Panc1 (cell line): Measurements from ENCODE around the gene EIF6. TPM values are rescaled to one million over a fixed set of nuclear protein-coding genes. Genes with fewer than 3 reads are reported as not detected.

Experiments used
- ATAC-seq: fragments of 200-7000 bp; cut with Tn5 transposase; 2 replicates; pipeline ENCODE4 v1.9.1; 2020; ENCODE audit warnings: mild to moderate bottlenecking, moderate library complexity
- BruUV-seq: library from RNA; stranded (reverse); fragments of 400-500 nt; replicated peaks from 2 replicates; lab custom pipeline; 2021; lab: Mats Ljungman, UMichigan
- CTCF ChIA-PET: fragments of 300-600 bp; sonication (Branson Sonifier 250); formaldehyde crosslinking; loops from one replicate; lab custom pipeline; 2022; ENCODE audit warnings: antibody characterized with exemption; lab: Charles Lee
- POLR2A ChIA-PET: fragments of 300-600 bp; sonication (Branson Sonifier 250); formaldehyde crosslinking; loops from one replicate; lab custom pipeline; 2022; ENCODE audit warnings: antibody characterized with exemption; lab: Charles Lee
- DNase-seq: peaks from one replicate; pipeline ENCODE4 v3.0.0-alpha.2; 2010; ENCODE audit warnings: low read depth, low spot score
- H3K27ac ChIP-seq: 2 replicates; pipeline ENCODE4 v1.5.1; 2011; ENCODE audit warnings: mild to moderate bottlenecking, low read length, inconsistent platforms
- H3K27me3 ChIP-seq: fragments of 200-500 bp; sonication (Bioruptor generic); 2 replicates; pipeline ENCODE4 v1.6.0; 2014; ENCODE audit warnings: low read length, inconsistent platforms; ENCODE audit not compliant: control insufficient read depth, insufficient read depth
- H3K36me3 ChIP-seq: fragments of 200-500 bp; sonication (Bioruptor generic); 2 replicates; pipeline ENCODE4 v1.5.1; 2014; ENCODE audit warnings: inconsistent platforms, mild to moderate bottlenecking, low read length, moderate library complexity; ENCODE audit not compliant: control insufficient read depth, insufficient read depth
- H3K4me1 ChIP-seq: 2 replicates; pipeline ENCODE4 v1.5.1; 2011; ENCODE audit warnings: inconsistent platforms, mild to moderate bottlenecking, low read length, moderate library complexity; ENCODE audit not compliant: control insufficient read depth, insufficient read depth
- H3K4me3 ChIP-seq, 2 experiments: 2 replicates each; pipeline ENCODE4 v1.5.1; 2011 to 2012; ENCODE audit warnings: low read depth in 2 of 2, low read length in 2 of 2, mild to moderate bottlenecking in 2 of 2, inconsistent platforms in 1 of 2, moderate library complexity in 1 of 2
- H3K9me3 ChIP-seq: fragments of 200-500 bp; sonication (Bioruptor generic); 2 replicates; pipeline ENCODE4 v1.5.1; 2014; ENCODE audit warnings: low read depth, mild to moderate bottlenecking, inconsistent platforms, low read length, moderate library complexity; ENCODE audit not compliant: control insufficient read depth, insufficient read depth
- POLR2AphosphoS5 ChIP-seq: IDR thresholded peaks from 2 replicates; pipeline ENCODE4 v1.6.1; 2012; ENCODE audit warnings: mild to moderate bottlenecking, low read depth, low read length, moderate library complexity
- SIN3A ChIP-seq: IDR thresholded peaks from 2 replicates; pipeline ENCODE4 v1.6.1; 2012; ENCODE audit warnings: low read depth, mild to moderate bottlenecking, low read length, moderate library complexity, borderline replicate concordance; ENCODE audit not compliant: insufficient read depth
- TCF7L2 ChIP-seq: IDR thresholded peaks from 2 replicates; pipeline ENCODE4 v1.6.1; 2011; ENCODE audit warnings: mild to moderate bottlenecking, low read depth, low read length, inconsistent platforms
- in situ Hi-C: cut with HindIII; loops from 2 replicates; pipeline ENCODE4 v1.10.0; 2016; ENCODE audit warnings: low sequenced_read_pairs, low pct_unique_long_range_greater_than_20kb
- intact Hi-C: fragments of 100-400 bp; cut with micrococcal nuclease; formaldehyde crosslinking; loops from one replicate; pipeline ENCODE4 v1.10.0; 2022; ENCODE audit not compliant: unreplicated experiment
- total RNA-seq: library from RNA; stranded (reverse); gene quantifications from one replicate; pipeline ENCODE4 v1.2.1, GENCODE V29; 2021; ENCODE audit not compliant: unreplicated experiment
- TF ChIP-seq, protein P1 (sequence below), 2 experiments: IDR thresholded peaks; 2 replicates each; pipeline ENCODE4 v1.6.1; 2011 to 2012; ENCODE audit warnings: low read depth in 2 of 2, control low read depth in 1 of 2, low read length in 1 of 2, mild to moderate bottlenecking in 1 of 2, moderate library complexity in 1 of 2; ENCODE audit not compliant: insufficient read depth in 1 of 2
- TF ChIP-seq, protein P2 (sequence below): fragments of 450-650 bp; IDR thresholded peaks from 2 replicates; pipeline ENCODE4 v1.5.1; 2017; ENCODE audit warnings: mild to moderate bottlenecking

EIF6 gene
- total RNA-seq, 1 experiment from 2014 or later, result 258 TPM

GRCh38 chr20:35235881-35236280 lies 48.7 kb downstream of the EIF6 start:
- Histone ChIP-seq H3K27ac (no peak overlapping the region), H3K9me3 (no peaks in the 10 kb centered on the region), H3K4me3 (no peak overlapping the region), H3K36me3 (no peaks in the 10 kb centered on the region), H3K27me3 (no peaks in the 10 kb centered on the region), H3K4me1 (no peaks in the 10 kb centered on the region)
- ChIA-PET POLR2A (no interaction called here), CTCF (no interaction called here)
- no TSS peak for BruUV-seq
- intact Hi-C loops (no loop called here), in situ Hi-C loops (no loop called here)
- TF ChIP-seq, protein P1, sequence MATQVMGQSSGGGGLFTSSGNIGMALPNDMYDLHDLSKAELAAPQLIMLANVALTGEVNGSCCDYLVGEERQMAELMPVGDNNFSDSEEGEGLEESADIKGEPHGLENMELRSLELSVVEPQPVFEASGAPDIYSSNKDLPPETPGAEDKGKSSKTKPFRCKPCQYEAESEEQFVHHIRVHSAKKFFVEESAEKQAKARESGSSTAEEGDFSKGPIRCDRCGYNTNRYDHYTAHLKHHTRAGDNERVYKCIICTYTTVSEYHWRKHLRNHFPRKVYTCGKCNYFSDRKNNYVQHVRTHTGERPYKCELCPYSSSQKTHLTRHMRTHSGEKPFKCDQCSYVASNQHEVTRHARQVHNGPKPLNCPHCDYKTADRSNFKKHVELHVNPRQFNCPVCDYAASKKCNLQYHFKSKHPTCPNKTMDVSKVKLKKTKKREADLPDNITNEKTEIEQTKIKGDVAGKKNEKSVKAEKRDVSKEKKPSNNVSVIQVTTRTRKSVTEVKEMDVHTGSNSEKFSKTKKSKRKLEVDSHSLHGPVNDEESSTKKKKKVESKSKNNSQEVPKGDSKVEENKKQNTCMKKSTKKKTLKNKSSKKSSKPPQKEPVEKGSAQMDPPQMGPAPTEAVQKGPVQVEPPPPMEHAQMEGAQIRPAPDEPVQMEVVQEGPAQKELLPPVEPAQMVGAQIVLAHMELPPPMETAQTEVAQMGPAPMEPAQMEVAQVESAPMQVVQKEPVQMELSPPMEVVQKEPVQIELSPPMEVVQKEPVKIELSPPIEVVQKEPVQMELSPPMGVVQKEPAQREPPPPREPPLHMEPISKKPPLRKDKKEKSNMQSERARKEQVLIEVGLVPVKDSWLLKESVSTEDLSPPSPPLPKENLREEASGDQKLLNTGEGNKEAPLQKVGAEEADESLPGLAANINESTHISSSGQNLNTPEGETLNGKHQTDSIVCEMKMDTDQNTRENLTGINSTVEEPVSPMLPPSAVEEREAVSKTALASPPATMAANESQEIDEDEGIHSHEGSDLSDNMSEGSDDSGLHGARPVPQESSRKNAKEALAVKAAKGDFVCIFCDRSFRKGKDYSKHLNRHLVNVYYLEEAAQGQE (IDR thresholded peaks at IDR 0.05; ENCODE audit: insufficient read depth in 1 of 2, low read depth in 2 of 2, low read length in 1 of 2), result no peak
- TF ChIP-seq POLR2AphosphoS5, result no peak
- TF ChIP-seq SIN3A, result no peak
- no peak for TF ChIP-seq TCF7L2
- no peak for ATAC-seq
- DNase-seq, result no peak

- no peak overlapping the region for H3K27ac ChIP-seq
- BruUV-seq, result no TSS peak
- in situ Hi-C loops, result no loop called here
Observed at GRCh38 chr20:35232575-35232974, 52.0 kb downstream of the EIF6 start.

More at GRCh38 chr20:35232575-35232974, 52.0 kb downstream of the EIF6 start:
- ChIA-PET CTCF (no interaction called here), POLR2A (no interaction called here)
- no peak for ATAC-seq
- H3K4me1 ChIP-seq, result no peaks in the 10 kb centered on the region
- DNase-seq, result no peak
- no peaks in the 10 kb centered on the region for H3K9me3 ChIP-seq
- no peak overlapping the region for H3K4me3 ChIP-seq
- H3K27me3 ChIP-seq, result peaks cover 6% of the 10 kb centered on the region; the same call in 1 of the 2 replicates
- intact Hi-C loops, result no loop called here
- no peaks in the 10 kb centered on the region for H3K36me3 ChIP-seq
- TF ChIP-seq, protein P1 (IDR thresholded peaks at IDR 0.05; ENCODE audit: insufficient read depth in 1 of 2, low read depth in 2 of 2, low read length in 1 of 2), result no peak
- TF ChIP-seq, protein P2, sequence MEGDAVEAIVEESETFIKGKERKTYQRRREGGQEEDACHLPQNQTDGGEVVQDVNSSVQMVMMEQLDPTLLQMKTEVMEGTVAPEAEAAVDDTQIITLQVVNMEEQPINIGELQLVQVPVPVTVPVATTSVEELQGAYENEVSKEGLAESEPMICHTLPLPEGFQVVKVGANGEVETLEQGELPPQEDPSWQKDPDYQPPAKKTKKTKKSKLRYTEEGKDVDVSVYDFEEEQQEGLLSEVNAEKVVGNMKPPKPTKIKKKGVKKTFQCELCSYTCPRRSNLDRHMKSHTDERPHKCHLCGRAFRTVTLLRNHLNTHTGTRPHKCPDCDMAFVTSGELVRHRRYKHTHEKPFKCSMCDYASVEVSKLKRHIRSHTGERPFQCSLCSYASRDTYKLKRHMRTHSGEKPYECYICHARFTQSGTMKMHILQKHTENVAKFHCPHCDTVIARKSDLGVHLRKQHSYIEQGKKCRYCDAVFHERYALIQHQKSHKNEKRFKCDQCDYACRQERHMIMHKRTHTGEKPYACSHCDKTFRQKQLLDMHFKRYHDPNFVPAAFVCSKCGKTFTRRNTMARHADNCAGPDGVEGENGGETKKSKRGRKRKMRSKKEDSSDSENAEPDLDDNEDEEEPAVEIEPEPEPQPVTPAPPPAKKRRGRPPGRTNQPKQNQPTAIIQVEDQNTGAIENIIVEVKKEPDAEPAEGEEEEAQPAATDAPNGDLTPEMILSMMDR, result no peak
- TF ChIP-seq SIN3A (no peak), POLR2AphosphoS5 (no peak)

Other genes with a start within 250 kb of the EIF6 start
- 48.4 TPM for gene TRPC4AP, start 192.0 kb downstream of the EIF6 start, total RNA-seq
- gene EDEM2, start 137.4 kb downstream of the EIF6 start, total RNA-seq, result 34.7 TPM
- 38.0 TPM for gene PROCR, start 112.7 kb downstream of the EIF6 start, total RNA-seq
- gene MMP24, start 58.1 kb downstream of the EIF6 start, total RNA-seq, result 7.1 TPM
- gene MMP24OS, start 6.7 kb downstream of the EIF6 start, total RNA-seq, result 83.8 TPM
- gene FAM83C, start 7.7 kb upstream of the EIF6 start, total RNA-seq, result not detected
- 58.6 TPM for gene UQCC1, start 127.2 kb upstream of the EIF6 start, total RNA-seq
- gene GDF5, start 153.5 kb upstream of the EIF6 start, total RNA-seq, result 0.26 TPM
- gene CEP250, start 170.8 kb upstream of the EIF6 start, total RNA-seq, result 82.5 TPM
- gene C20orf173, start 244.9 kb upstream of the EIF6 start, total RNA-seq, result not detected